MM.1S (cell line): Measurements from ENCODE around the gene POLD4.

Experiments used
- CTCF ChIP-seq: fragments of 300-600 bp; sonication (generic); IDR thresholded peaks from 2 replicates; pipeline ENCODE4 v1.5.1; 2016; ENCODE audit warnings: antibody characterized with exemption, low read length, mixed read lengths
- EZH2 ChIP-seq: fragments of 300-600 bp; sonication (generic); optimal IDR thresholded peaks from 2 replicates; pipeline ENCODE3; 2017; ENCODE audit warnings: low read depth, mild to moderate bottlenecking, antibody characterized with exemption, low read length, mixed read lengths
- EZH2phosphoT487 ChIP-seq: fragments of 300-600 bp; sonication (generic); IDR thresholded peaks from 2 replicates; pipeline ENCODE4 v1.6.1; 2018; ENCODE audit warnings: antibody characterized with exemption, low read length

DNA sequence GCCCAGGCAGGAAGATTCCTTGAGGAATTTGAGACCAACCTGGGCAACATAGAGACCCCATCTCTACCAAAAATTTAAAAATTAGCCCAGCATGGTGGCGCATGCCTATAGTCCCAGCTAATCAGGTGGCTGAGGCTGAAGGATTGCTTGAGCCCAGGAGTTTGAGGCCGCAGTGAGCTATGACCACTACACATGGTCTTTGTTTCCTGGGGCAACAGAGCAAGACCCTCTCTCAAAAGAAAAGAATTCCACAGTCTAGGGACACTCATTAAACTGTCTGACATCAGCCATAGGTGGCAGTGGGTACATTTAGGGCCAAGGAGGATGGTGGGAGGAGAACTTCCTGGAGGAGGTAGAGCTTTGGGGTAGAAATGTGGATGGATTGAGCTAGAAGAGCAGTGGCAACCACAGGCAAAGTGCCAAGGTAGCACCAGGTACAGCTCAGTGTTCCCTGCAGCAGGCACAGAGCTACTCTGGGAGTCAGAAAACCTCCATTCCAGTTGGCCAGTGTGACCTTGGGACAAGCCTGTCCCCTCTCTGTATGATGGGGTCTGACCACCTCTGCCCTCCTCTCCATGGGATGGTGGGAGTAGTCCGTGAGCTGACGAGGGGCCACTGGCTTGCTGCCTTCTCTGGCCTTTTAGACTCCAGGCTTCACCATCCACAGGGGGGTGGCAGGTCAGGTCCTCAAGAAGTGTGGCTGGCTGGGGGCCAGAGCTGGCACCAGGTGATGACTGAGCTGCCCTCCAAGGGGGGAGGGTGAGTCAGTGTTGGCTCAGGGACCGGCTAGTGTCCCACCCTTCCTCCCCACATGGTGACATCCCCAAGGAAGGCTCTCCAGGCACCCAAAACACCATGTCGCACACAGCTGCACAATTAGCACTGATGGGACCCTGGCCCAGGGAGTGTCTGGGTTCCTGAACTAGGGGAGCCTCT is 23.8 kb upstream of the POLD4 start:
- no peak for TF ChIP-seq CTCF
- no peak for TF ChIP-seq EZH2
- TF ChIP-seq EZH2phosphoT487: no peak
